Measurements from ENCODE around the gene RFT1. TPM values are rescaled to one million over a fixed set of nuclear protein-coding genes. Genes with fewer than 3 reads are reported as not detected.

Gene RFT1
- total RNA-seq, 1 experiment from 2014 or later, result 33.6 TPM

DNA sequence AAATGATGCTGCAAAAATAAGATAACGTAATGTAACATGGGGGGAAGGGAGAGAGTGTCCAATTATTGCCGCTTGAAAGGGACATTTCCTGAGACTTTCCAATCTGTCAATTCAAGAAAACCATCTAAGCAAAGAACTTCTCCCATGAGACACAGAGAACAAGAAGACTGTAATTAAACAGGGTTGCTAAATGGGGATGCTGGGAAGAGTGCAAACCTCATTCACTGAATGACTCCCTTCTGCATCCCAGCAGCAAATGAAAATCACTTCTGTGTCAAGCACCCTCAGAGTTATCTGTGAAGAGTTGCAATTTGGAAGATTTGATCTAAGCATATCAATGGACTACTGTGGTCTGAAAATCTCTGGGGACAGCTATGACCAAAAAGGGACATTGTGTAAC is 3.6 kb downstream of the RFT1 start:
- DNase-seq (ENCODE audit: low spot score), result no peak

DNA sequence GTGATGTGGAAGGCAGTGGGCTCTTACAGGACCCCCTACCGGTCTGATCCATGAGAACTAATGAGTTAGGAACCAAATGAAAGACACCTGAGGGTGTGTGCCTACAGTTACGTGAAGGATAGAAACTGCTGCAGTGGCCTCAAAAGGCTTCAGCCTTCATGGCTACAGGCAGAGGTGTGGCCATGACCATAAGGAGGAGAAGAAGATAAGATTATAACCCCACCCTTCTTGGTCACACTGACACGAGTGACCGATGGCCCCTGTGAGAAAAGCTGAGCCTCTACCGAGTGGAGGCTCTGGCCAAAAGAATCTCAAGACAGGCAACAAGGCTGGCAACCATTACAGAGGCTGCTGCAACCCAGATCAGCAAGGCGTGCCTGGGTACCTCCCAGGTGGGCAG is 6.3 kb downstream of the RFT1 start:
- DNase-seq (ENCODE audit: low spot score), result no peak

DNA sequence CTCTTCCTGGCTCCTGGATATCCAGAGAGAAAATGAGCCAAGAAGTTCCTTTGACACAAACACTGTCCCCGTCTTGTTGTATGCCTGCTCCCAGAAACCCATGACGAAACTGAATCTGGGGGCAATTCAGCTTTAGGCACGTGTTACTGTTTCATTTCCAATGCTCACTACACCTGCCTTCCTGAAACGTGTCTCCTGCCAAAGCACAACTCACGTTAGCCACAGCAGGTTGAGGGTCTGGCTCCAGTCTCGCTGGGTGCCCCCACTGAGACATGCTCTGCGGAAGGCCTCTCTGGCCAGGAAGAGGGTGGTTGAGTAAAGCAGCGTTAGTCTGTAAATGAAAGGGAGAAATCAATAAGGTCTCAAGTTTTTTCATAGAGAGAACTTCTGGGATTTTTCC is 6.7 kb downstream of the RFT1 start:
- no peak for DNase-seq (ENCODE audit: low spot score)

DNA sequence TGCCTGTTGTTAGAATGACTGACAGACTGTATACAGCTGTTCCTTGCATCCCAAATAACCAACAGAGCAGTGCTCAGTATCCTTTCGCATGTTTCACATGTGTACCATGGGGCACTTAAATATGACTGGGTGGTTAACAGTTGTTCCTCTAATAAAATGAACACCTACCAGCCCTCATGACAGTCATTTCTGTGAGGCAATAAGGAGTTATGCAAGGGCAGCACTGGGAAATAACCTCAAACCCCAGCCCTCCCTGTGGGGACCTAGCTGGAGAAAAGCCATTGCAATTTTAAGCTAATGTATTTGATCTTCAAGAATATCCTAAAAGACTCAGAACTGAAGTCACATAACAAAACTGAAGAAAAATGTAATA is 7.3 kb downstream of the RFT1 start:
- DNase-seq (ENCODE audit: low spot score), result no peak

DNA sequence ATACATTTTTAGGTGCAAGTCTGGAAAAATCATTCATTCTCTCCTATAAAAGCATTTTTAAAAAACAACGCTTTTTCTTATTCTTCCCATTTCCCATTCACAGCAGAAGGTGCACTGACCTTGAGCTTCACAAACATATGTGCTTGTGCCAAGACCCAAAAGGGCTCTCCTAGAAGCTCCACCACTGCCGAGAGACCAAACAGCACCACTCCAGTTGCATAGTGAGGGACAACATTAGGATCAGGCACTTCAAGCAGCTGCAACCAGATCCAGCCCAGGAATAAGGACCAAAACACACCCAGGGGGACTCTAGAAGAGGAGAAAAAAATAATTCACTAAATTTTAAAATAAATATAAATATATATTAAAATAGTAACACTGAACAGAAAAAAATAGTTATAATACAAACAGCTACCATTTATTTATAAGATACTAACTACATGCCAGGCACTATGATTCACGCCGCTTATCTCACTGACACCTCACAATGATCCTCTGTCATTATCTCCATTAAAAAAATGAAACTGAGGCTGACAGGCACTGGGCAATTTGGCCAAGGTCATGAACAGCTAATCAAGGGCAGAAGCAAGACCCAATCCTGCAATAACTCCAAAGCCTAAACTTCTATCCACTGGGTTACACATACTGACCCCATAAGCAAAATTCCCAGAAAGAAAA is 7.8 kb downstream of the RFT1 start:
- no peak for DNase-seq (ENCODE audit: low spot score)

DNA sequence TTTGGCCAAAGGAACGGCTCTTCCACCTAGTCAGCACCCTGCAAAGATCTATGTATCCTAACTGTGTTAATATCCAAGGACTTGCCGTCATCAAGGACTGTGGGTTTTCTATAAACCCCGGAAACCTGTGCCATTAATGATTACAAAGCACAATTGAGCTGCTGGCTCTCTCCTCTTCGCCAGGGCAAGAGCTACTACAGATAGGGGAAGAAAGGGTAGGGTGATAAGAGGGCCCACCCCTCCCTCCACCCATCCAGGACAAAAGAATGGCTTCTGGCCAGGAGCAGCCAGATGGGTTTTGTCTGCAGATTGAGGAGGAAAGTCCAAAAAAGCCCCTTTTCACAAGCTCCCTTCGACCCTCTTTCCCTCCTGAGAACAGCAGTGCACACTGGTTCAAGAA is 9.9 kb downstream of the RFT1 start:
- no peak for DNase-seq (ENCODE audit: low spot score)

DNA sequence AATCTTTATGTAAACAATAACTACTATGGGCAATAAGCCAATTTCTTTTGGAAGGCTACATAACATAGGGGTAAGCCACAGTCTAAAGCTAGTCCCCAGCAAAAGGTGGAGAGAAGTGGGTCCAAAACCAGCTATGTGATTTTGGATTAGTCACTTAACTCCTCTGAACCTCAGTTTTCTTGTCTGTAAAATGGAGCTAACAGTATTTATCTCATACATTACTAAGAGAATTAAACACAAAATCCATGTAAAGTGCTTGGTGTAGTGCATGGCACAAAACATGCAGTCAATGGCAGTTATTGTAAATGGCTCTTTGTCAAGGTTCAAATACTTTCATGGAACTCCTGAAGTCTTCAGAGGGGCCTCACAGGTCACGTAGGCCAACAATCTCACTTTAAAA is 13.3 kb downstream of the RFT1 start:
- no peak for DNase-seq (ENCODE audit: low spot score)

DNA sequence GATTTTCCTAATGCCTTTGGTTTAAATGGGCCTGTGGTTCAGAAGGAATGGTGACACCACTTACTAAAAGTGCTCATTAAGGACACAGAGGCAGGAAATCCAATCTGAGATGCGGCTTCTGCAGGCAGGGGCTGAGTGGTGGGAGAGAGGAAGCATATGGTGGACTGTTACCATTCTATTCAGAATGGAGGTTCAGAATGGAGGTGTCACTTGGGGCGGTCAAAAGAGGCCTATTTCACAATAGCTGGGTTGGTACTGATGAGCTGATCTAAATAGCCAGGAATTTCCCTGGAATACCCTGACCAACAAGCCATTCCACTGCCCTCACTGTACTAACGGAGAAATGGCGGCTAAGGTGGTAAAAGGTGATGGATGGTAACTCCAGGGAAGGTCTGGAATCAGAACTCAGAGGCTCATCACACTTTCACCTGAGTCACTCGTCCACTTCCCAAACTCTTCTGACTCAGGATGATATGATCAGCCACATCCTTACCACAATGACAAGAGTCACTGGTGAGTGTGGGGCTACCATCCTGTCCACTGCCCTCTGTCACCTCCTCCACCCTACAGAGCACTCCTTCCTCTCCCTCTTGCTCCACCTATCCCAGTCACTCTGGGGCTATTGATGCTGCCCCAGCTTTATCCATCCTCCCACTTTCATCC is 15.7 kb downstream of the RFT1 start:
- DNase-seq (ENCODE audit: low spot score), result peak; percentile 77

DNA sequence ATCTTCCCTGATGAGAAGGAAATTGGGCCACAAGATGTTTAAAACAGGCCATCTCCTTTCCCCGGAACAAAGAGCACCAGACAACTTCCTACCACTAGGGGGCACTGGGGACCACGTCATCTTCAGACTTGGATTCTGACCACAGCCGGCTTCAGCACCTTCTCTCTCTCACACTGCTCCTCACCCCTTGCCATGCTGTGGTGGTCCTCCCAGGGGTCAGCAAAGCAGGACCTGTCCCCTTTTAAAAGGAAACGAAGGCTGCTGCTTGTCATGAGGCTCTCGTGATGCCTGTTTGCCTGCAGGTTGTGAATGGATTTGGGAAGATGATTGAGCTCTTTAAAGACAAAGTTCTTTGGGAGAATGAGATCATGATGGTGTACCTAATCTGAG is 16.2 kb downstream of the RFT1 start:
- peak; percentile 74 for DNase-seq (ENCODE audit: low spot score)

DNA sequence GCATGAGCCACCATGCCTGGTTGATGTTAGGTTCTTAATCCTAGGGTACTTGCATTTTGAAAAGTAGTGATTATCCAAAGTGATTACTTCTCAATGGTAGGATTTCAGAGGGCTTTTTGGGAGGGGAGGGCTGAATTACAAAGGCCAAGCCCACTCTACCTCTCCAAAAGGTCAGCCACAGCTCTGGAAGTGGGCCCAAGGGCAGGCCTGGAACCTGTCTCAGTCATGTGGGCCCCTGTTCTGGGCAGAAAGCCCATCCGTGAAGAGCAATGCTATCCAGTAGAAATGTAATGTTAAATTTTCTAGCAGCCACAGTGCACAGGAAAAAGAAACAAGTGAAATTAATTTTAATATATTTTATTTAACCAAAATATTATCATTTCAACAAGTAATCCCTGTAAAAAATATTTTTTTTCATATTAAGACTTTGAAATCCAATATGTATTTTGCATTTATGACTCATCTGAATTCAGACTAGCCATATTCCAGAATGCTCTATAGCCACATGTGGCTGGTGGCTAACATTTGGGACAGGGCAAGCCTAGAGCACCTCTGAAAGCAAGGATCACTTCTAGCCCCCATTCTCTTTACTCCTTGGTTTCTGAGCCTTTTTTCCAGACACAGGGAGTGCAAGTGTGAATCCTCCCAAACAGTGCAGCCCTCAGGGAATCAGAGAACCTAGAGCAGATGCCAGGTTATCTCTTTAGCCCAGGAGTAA is 16.8 kb downstream of the RFT1 start:
- DNase-seq (ENCODE audit: low spot score), result no peak

DNA sequence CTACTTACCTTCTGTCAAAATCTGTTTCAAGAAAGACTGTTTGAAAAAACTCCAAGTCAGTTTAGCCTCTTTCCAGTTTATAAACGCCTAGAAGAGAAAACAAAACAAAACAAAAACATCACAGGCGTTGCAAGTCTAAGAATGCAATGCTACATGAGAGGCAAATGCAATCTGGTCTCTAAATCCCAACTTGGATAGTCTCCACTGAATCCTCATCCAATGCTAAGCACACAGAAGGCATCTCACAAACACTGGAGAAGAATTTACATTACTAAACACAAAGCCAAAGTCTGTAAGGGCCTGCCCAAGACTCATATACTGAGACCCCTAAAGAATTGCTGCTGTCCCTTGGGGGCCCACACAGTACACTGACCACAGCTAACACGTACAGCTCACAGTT is 18.4 kb downstream of the RFT1 start:
- no peak for DNase-seq (ENCODE audit: low spot score)

DNA sequence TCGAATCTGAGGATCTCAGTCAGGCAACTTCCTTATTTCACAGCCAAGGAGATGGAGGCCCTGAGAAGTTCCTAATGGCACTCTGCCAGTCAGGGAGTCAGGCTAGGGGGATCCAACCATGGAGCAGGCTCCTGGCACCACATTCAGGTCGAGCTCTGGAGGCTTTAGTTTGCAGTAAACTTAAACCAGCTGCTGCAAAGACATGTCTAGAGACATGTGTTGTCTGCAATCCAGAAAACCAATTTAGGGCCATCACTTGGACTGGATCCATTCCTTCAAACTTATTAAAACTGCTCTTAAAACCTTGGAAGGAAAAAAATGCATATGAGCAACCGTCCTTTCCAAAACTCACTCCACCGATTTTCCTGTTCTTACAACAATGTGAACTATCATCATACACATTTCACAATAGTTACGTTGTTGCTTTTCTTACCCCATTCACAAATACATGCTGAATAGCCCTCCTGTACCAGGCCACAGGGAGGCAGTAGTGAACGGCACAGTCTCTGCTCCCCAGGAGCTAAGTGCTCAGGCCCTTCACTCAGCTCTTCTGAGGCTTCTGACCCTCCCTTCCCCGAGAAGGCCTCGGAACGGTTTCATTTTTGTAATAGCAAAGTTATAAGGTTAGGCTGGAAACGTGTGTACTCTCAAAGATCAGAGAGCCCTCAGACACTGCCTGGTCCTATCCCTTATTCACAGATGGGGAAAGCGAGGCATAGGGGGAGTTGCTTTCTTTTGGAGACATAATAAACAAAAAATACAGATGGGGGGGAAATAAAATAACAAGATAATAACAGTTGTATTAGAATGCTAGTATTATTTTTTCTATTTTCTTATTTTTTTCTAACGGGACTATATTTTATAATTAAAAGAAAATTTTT is 20.1 kb downstream of the RFT1 start:
- no peak for DNase-seq (ENCODE audit: low spot score)

DNA sequence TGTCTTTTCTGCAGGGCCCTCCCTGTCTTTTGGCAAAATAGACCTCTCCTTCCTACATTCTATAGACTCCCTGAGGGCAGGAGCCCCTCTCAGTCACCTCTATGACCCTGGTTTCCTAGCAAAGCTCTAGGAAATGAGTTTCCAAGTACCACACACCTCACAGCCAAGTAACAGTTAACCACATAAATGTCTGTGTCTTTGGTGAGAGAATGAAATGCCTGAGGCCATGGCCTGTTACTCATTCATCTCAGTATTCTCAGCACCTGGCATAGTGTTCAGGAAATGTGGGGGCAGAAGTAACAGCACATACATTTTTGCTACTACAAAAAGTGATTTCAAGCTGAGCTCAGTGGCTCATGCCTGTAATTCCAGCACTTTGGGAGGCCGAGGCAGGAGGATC is 21.0 kb downstream of the RFT1 start:
- peak; percentile 78 for DNase-seq (ENCODE audit: low spot score)

DNA sequence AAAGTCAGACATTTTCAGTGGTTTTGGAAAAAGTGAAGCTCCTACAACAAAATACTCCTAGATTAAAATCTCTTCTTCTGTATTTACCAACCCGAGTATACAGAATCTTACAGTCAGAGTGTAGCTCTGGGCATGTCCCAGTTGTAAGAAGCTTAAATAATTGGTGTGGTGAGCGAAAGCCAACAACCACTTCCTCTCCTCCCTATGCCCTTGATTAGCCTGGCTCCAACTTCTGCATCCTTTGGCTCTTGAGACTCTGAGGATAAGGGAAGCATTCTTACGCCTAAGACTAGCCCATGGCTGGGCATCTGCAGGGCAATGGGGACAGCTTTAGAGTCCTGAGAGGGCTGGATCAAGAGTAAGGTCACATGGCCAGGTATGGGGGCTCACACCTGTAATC is 25.5 kb downstream of the RFT1 start:
- no peak for DNase-seq (ENCODE audit: low spot score)

DNA sequence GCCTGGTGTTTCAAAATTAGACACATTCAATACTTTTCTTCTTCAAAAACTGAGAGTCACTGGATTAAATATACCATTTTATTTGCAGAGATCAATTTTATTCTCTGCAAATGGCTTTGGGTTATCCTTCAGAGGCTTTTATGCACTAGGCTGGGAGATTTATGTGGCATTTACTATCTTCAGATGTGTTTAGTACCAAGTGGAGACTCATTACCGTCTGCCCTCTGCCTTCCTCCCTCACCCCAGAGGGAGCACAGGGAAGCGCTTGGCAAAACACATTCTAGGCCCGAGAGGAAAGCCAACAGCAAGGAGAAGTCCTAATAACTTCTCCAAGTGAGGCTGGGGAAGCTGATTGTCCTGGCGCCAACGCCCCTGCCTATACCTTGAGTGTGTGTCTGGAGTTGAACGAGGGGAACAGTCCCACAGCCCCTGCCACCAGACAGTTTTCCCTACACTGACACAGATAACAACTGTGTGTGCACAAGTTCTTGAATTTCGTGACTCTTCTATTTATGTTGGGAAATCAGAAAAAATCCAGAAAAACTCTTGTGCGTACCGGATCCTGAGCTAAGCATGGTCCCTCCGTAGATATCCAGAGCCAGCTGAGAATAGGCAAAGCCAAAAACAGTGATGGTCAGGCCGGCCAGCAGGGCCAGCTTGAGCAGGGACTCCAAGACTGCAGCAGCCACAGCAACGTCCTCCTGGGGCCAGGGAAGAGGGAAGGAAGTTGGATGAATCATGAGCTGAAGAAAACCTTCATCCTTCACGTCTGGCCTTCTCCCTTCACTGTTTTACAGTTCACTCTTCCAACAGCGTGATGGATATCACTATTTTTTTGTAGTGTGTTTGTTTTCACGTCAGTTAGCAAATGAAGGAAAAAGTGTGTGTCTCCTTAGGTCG is 26.6 kb downstream of the RFT1 start:
- no peak for DNase-seq (ENCODE audit: low spot score)

DNA sequence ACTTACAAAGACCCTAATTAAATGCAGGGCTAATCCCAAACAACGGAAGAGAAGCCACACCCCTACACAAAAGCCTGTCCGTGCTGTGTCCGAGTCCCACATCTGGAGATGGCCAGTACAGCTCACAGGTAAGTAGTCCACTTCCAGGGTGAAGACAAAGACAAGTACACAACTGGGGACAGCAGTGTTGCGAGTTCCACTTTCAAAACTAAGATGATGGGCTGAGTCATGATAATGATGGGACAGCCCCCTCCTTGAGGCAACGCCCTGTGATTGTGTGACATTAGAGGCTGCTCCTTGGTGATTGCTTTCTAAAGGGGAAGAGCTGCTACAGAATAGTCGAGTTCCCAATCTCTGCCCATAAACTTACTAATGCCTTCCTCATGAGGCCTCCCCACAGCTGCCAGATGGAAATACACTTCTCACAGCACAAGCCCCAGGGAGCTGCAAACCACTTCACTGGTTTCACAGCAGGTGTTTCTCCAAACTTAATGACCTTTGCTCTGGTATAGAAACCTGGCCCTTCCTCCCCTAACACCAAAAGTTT is 27.6 kb downstream of the RFT1 start:
- peak; percentile 35 for DNase-seq (ENCODE audit: low spot score)

DNA sequence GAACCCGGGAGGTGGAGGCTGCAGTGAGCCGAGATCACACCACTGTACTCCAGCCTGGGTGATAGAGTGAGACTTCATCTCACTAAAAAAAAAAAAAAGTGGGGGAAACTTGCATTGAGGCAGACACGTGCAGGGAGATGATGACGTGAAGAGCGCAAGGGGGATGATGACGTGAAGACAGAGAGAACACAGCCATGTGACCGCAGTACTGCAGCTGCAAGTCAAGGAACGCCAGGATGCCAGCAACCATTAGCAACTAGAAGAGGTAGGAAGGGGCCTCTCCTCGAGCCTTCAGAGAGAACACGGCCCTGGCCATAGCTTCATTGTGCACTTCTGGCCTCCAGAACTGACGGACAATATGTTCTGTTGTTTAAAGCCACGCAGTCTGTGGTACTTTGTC is 28.3 kb downstream of the RFT1 start:
- no peak for DNase-seq (ENCODE audit: low spot score)

DNA sequence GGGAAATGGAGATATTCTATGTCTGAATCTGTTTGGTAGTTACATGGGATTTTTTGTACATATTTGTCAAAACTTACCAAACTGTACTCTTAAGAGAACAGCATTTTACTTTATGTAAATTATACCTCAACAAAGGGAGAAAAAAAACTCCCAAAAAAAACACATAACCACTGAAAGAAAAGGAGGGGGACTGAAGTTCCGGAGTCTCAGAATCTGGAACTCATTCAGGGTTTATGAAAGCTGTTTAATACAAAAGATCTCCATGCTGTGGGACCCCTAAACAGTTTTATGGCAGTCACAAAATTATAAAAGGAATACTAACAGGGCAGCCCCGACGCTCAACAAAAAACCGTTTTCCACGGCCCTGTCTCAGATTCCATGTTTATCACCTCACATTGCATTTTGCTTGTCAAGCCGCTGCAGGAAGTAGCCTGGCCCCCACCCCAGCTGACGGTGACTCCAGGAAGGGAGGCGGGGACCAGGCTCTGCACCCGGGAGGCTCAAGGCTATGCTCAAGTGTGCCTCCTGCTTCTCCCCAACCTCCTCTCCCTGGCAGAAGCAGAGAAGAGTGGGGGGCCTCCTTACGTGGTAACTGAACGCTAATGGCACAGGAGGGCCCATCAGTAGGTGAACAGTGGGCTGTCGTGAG is 29.3 kb downstream of the RFT1 start:
- no peak for DNase-seq (ENCODE audit: low spot score)

DNA sequence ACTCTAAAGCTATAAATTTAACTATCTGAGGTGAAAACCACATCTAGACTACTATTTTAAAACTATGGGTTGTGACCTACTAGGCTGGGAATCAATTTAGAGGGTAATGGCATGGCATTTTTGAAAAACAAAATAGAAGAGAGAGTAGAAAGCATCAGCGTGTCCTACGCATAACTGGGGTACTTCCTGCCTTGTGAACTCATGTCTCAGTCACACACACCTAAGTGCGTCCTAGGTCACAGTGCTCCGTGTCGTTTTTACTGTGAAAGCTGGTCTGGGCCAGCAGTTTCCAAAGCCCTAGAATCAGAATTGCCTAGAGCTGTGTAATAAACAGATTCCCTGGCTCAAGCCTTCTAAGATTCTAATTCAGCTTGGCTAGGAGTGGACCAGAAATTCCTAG is 32.3 kb downstream of the RFT1 start:
- no peak for DNase-seq (ENCODE audit: low spot score)

DNA sequence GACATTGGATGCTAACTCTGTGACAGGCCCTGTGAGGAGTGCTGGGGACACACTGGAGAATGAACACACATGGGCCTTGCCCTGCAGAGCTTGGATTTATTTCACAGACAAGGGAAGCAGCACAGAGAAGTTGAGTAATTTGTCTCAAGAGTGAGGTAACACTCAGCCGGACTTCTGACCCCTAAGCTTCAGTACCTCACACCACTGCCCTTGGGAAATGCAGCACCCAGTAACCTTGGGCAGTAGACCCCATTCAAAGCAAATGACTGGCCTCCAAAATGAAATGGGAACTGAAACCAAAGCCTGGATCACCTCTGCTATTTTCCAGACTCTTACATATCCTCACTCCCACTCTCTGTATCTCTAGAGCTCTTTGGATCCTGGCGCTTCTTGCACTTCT is 37.3 kb downstream of the RFT1 start:
- DNase-seq (ENCODE audit: low spot score), result no peak

Data from A172 (cell line).